CD4-positive, alpha-beta memory T cell (primary cell): ENCODE results near the gene PIGS. TPM values are rescaled to one million over a fixed set of nuclear protein-coding genes. Genes with fewer than 3 reads are reported as not detected.
A peak's percentile ranks its signal among the peaks of the same experiment; 100 is the strongest.

ENCODE experiments used
- CTCF ChIA-PET: fragments of 350-600 bp; sonication (Branson Sonifier 250); formaldehyde crosslinking; loops from one replicate; lab custom pipeline; 2021; ENCODE audit warnings: inconsistent platforms; ENCODE audit not compliant: partially characterized antibody; lab: Charles Lee
- POLR2A ChIA-PET: fragments of 350-600 bp; sonication (Branson Sonifier 250); formaldehyde crosslinking; loops from one replicate; lab custom pipeline; 2021; ENCODE audit not compliant: partially characterized antibody; lab: Charles Lee
- DNase-seq, 5 donors: peaks; one replicate each; pipeline versions ENCODE4 v3.0.0 to v3.0.0-alpha.2; 2020 to 2022; ENCODE audit warnings: mixed read lengths in 1 of 5
- H3K27ac ChIP-seq: one replicate; pipeline ENCODE4 v1.7.0; 2013; ENCODE audit warnings: low read depth, low read length
- H3K27me3 ChIP-seq: 2 replicates; pipeline ENCODE4 v1.7.0; 2013; ENCODE audit warnings: mild to moderate bottlenecking, low read length, moderate library complexity; ENCODE audit not compliant: insufficient read depth
- H3K36me3 ChIP-seq: 2 replicates; pipeline ENCODE4 v1.7.0; 2013; ENCODE audit warnings: mild to moderate bottlenecking, low read length, moderate library complexity; ENCODE audit not compliant: insufficient read depth
- H3K4me1 ChIP-seq: 2 replicates; pipeline ENCODE4 v1.7.0; 2013; ENCODE audit warnings: mild to moderate bottlenecking, low read length, moderate library complexity; ENCODE audit not compliant: insufficient read depth
- H3K4me3 ChIP-seq, 2 donors: one replicate each; pipeline ENCODE4 v1.7.0; 2013; ENCODE audit warnings: low read length in 2 of 2, mild to moderate bottlenecking in 1 of 2
- H3K9me3 ChIP-seq, 2 donors: one replicate each; pipeline ENCODE4 v1.7.0; 2013; ENCODE audit warnings: low read length in 2 of 2, control low read depth in 1 of 2; ENCODE audit not compliant: control insufficient read depth in 1 of 2
- H3K27ac Mint-ChIP-seq, 7 donors: one replicate each; pipeline ENCODE4 v1.8.0; 2020 to 2021; ENCODE audit warnings: mixed read lengths in 7 of 7, mild to moderate bottlenecking in 6 of 7, inconsistent platforms in 3 of 7, moderate library complexity in 3 of 7
- H3K27me3 Mint-ChIP-seq, 2 donors: one replicate each; pipeline ENCODE4 v1.8.0; 2020 to 2021; ENCODE audit warnings: mixed read lengths in 2 of 2
- H3K36me3 Mint-ChIP-seq, 2 donors: one replicate each; pipeline ENCODE4 v1.8.0; 2020 to 2021; ENCODE audit warnings: mixed read lengths in 2 of 2, inconsistent platforms in 1 of 2, mild to moderate bottlenecking in 1 of 2
- H3K4me1 Mint-ChIP-seq, 4 donors: one replicate each; pipeline ENCODE4 v1.8.0; 2020 to 2021; ENCODE audit warnings: mixed read lengths in 4 of 4, mild to moderate bottlenecking in 1 of 4
- H3K4me3 Mint-ChIP-seq, 8 donors: one replicate each; pipeline ENCODE4 v1.8.0; 2020 to 2021; ENCODE audit warnings: mixed read lengths in 8 of 8, mild to moderate bottlenecking in 7 of 8, moderate library complexity in 6 of 8, inconsistent platforms in 3 of 8
- H3K9me3 Mint-ChIP-seq, 8 donors: one replicate each; pipeline ENCODE4 v1.8.0; 2020 to 2021; ENCODE audit warnings: mixed read lengths in 8 of 8, mild to moderate bottlenecking in 5 of 8, inconsistent platforms in 3 of 8, moderate library complexity in 1 of 8
- intact Hi-C: fragments of 100-400 bp; cut with micrococcal nuclease; formaldehyde crosslinking; loops from one replicate; pipeline ENCODE4 v1.15.1; 2023
- polyA plus RNA-seq, 2 donors: library from polyadenylated mRNA; unstranded; fragments of 300-500 nt; fragmentation: Illumina TruSeq; gene quantifications; one replicate each; pipeline ENCODE4 v1.2.3, GENCODE V29; 2021
- total RNA-seq, 2 experiments: library from RNA; stranded (reverse); gene quantifications; one replicate each; pipeline ENCODE4 v1.2.3, GENCODE V29; 2021

The PIGS gene
- total and polyA plus RNA-seq, 4 experiments from 2014 or later, result 57.3 to 69.8 (median 58.1) TPM

DNA sequence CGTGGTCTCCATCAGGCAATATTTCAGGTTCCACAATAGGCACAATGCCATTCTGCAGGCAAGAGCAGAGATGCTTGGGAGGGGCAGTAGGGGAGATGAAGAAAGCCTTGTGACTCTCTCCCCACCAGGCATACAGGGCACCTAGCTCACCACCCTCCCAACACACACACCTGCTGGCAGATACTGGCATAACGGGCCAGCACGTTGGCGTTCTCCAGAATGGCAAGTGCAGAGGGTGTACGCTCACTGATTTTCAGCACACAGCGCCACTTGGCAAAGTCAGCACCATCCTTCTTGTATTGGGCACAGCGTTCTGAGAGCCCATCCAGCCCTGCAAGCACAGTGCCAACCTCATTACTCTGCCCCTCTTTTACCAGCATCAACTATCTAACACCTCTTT, 3.2 kb upstream of the PIGS start:
- Histone ChIP-seq H3K4me1 (peaks cover 50% of the 10 kb centered on the region), H3K36me3 (no peaks in the 10 kb centered on the region), H3K27ac (no peak overlapping the region), H3K4me3 (no peak overlapping the region), H3K27me3 (no peaks in the 10 kb centered on the region), H3K9me3 (no peaks in the 10 kb centered on the region)
- Mint-ChIP-seq H3K4me1 (peaks cover 30 to 67% (median 44%) of the 10 kb centered on the region in 4 donors), H3K9me3 (no peaks in the 10 kb centered on the region), H3K36me3 (peaks cover 0 to 22% of the 10 kb centered on the region in 2 donors), H3K4me3 (peak overlapping the region in 3 of 8 donors; percentile 13 to 54 (median 32)), H3K27me3 (no peaks in the 10 kb centered on the region), H3K27ac (peak overlapping the region in 3 of 7 donors; percentile 30 to 81 (median 62))
- no peak for DNase-seq
- ChIA-PET POLR2A (interaction anchor here (1.4 to 13.1 kb wide), 2 partner anchors 23 to 26 kb away, joined by 4 to 169 read pairs; partner anchors contain the start of gene SPAG5), CTCF (interaction anchor here (4.6 kb wide), 1 partner anchor 26 kb away, joined by 26 read pairs; no protein-coding TSS in a partner anchor)
- intact Hi-C loops, result no loop called here

DNA sequence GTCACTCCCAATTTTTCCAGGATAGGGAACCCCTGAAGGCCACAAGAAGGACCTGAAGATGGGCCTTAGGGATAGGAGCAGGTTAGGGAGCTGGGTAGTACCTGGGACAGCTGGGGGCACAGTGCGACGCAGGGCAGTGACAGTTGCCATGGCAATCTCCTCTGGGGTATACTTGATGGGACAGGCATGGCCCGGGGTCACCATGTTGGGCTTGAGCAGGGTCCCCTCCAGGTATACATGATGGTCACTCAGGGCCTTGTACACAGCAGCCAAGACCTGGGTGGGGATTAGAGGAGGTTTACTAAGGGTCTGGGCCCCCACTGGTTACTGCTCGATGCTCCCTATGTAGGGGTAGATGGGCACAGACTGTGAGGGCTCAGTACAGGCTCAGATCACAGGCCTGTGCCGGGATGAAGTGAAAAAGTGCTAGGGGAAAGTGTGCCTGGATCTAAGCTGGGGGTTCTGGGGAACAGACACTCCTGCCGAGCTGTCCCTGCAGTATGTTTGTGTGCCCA, 2.7 kb upstream of the PIGS start:
- H3K4me1 ChIP-seq, result peaks cover 55% of the 10 kb centered on the region
- H3K27ac ChIP-seq, result no peak overlapping the region
- H3K27ac Mint-ChIP-seq, result peak overlapping the region in 4 of 7 donors; percentile 18 to 81 (median 46)
- no peaks in the 10 kb centered on the region for H3K36me3 ChIP-seq
- no peaks in the 10 kb centered on the region for H3K27me3 ChIP-seq
- H3K36me3 Mint-ChIP-seq, result peaks cover 0 to 23% of the 10 kb centered on the region in 2 donors
- peaks cover 31 to 71% (median 47%) of the 10 kb centered on the region in 4 donors for H3K4me1 Mint-ChIP-seq
- H3K4me3 ChIP-seq, result no peak overlapping the region
- CTCF ChIA-PET, result interaction anchor here (4.6 kb wide), 1 partner anchor 26 kb away, joined by 26 read pairs; no protein-coding TSS in a partner anchor
- H3K9me3 ChIP-seq, result no peaks in the 10 kb centered on the region
- no peak for DNase-seq
- H3K9me3 Mint-ChIP-seq, result no peaks in the 10 kb centered on the region
- POLR2A ChIA-PET, result interaction anchor here (1.4 to 13.1 kb wide), 2 partner anchors 23 to 26 kb away, joined by 4 to 169 read pairs; partner anchors contain the start of gene SPAG5
- peak overlapping the region in 1 of 8 donors; percentile 54 for H3K4me3 Mint-ChIP-seq
- H3K27me3 Mint-ChIP-seq, result no peaks in the 10 kb centered on the region
- intact Hi-C loops, result no loop called here

DNA sequence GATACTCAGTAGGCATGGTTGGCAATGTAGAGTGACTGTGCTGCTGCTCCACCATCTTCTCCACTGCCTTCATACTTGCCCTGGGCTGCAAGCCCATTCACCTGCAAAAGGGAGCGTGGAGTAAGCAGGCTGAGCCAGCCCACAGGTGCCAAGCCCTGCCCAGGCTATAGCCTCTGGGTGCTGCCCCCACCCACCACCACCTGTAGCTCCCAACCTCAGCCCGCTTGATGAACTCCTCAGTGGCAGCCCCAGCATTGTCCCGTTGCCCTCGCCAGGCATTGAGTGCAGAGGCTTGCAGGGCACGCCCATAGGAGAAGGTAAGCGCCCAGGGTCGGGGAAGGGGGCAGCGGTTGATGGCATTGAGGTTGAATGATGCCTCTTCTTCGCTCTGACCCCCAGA, 2.2 kb upstream of the PIGS start:
- Mint-ChIP-seq H3K27ac (peak overlapping the region in 3 of 7 donors; percentile 18 to 80 (median 37)), H3K4me1 (peaks cover 33 to 74% (median 49%) of the 10 kb centered on the region in 4 donors), H3K36me3 (peaks cover 0 to 23% of the 10 kb centered on the region in 2 donors), H3K4me3 (peak overlapping the region in 1 of 8 donors; percentile 98), H3K9me3 (no peaks in the 10 kb centered on the region), H3K27me3 (no peaks in the 10 kb centered on the region)
- POLR2A ChIA-PET, result interaction anchor here (1.4 to 13.1 kb wide), 2 partner anchors 22 to 27 kb away, joined by 4 to 169 read pairs; partner anchors contain the start of gene SPAG5
- DNase-seq, result no peak
- no peaks in the 10 kb centered on the region for H3K27me3 ChIP-seq
- H3K27ac ChIP-seq, result no peak overlapping the region
- H3K4me1 ChIP-seq, result peaks cover 59% of the 10 kb centered on the region
- no peaks in the 10 kb centered on the region for H3K36me3 ChIP-seq
- no peak overlapping the region for H3K4me3 ChIP-seq
- H3K9me3 ChIP-seq, result no peaks in the 10 kb centered on the region
- intact Hi-C loops, result no loop called here
- CTCF ChIA-PET, result interaction anchor here (4.6 kb wide), 1 partner anchor 25 kb away, joined by 26 read pairs; no protein-coding TSS in a partner anchor

DNA sequence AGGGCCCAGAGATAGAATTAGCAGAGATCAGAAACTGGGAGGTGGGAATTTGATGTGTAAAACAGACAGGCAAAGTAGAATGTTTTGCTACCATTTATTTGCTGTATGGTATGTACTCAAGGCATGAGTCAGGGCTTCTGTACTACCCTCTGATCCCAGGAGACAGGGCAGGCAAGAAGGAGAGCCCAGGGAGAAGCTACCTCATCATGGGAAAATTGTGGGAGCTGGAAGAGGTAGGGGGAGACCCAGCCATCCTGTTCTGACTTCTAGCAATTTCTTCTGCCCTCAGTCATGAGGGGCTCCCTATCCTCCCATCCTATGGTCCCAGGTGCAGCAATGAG, 1.7 kb upstream of the PIGS start:
- H3K4me1 Mint-ChIP-seq, result peaks cover 36 to 77% (median 54%) of the 10 kb centered on the region in 4 donors
- intact Hi-C loops, result no loop called here
- POLR2A ChIA-PET, result interaction anchor here (1.4 to 13.1 kb wide), 6 partner anchors 10 to 72 kb away, joined by 4 to 169 read pairs (median 14); partner anchors contain the start of genes BLTP2, SPAG5 and UNC119

DNA sequence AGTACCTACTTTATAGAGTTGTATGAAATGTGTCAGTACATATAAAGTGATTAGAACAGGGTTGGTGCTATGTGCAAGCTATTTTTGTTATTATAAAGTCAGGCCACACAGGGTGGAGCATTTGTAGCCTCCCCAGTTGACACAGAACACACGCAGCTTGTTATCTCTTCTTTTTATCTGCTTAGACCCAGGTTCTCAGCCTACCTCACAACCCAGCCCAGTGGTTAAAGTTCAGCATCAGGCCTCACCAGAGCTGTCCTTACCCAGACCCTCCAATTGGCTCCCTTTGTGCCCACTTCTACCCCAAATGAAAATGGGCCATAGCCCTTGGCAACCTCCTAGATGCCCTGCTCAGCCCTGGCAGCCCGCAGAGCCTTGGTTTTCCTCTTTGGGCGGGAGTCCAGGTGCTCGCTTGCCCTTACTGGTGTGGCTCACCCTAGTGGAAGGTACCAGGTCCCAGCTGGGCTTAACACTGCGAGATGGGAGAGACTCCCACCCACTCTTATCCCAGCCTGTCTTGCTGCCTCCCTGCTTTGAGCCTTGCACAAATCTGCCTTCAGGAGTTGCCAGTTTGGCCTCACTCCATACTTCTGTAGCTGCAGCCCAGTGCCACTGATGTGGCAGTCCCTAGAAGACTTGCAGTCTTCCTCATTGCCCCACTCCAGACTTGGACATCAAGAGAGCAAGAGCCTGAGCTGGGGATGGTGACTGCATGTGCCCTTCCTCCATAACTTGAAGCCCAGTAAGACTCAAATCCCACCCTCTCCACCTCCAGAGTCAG, 1.1 kb upstream of the PIGS start:
- H3K9me3 ChIP-seq, result no peaks in the 10 kb centered on the region
- intact Hi-C loops, result no loop called here
- Mint-ChIP-seq H3K9me3 (no peaks in the 10 kb centered on the region), H3K4me3 (peak overlapping the region; percentile 96 to 99 (median 97)), H3K27me3 (no peaks in the 10 kb centered on the region), H3K4me1 (peaks cover 41 to 82% (median 59%) of the 10 kb centered on the region in 4 donors), H3K27ac (peak overlapping the region; percentile 80 to 98 (median 97)), H3K36me3 (peaks cover 5 to 27% of the 10 kb centered on the region in 2 donors)
- H3K27me3 ChIP-seq, result no peaks in the 10 kb centered on the region
- ChIA-PET CTCF (interaction anchor here (0.9 to 4.6 kb wide), 7 partner anchors 16 to 42 kb away, joined by 3 to 26 read pairs (median 7); partner anchors contain the start of genes RSKR and UNC119), POLR2A (interaction anchor here (1.1 to 13.1 kb wide), 15 partner anchors 8 to 379 kb away, joined by 3 to 169 read pairs (median 9); partner anchors contain the start of genes BLTP2, PHF12, PROCA1 and RPL23A)
- DNase-seq, result peak in 2 of 5 donors; percentile 16 to 27
- H3K36me3 ChIP-seq, result no peaks in the 10 kb centered on the region
- peaks cover 69% of the 10 kb centered on the region for H3K4me1 ChIP-seq
- peak overlapping the region in 1 of 2 donors; percentile 59 for H3K4me3 ChIP-seq
- peak overlapping the region; percentile 79 for H3K27ac ChIP-seq

More for the DNA sequence above, 1.7 kb upstream of the PIGS start:
- peak overlapping the region in 6 of 7 donors; percentile 22 to 98 (median 87) for H3K27ac Mint-ChIP-seq
- H3K9me3 Mint-ChIP-seq, result no peaks in the 10 kb centered on the region
- H3K27me3 Mint-ChIP-seq, result no peaks in the 10 kb centered on the region
- peaks cover under 1 to 23% of the 10 kb centered on the region in 2 donors for H3K36me3 Mint-ChIP-seq
- Histone ChIP-seq H3K27me3 (no peaks in the 10 kb centered on the region), H3K4me1 (peaks cover 64% of the 10 kb centered on the region), H3K36me3 (no peaks in the 10 kb centered on the region), H3K4me3 (no peak overlapping the region), H3K9me3 (no peaks in the 10 kb centered on the region), H3K27ac (no peak overlapping the region)
- DNase-seq, result no peak
- CTCF ChIA-PET, result interaction anchor here (4.6 kb wide), 1 partner anchor 25 kb away, joined by 26 read pairs; no protein-coding TSS in a partner anchor
- peak overlapping the region in 4 of 8 donors; percentile 20 to 98 (median 78) for H3K4me3 Mint-ChIP-seq

DNA sequence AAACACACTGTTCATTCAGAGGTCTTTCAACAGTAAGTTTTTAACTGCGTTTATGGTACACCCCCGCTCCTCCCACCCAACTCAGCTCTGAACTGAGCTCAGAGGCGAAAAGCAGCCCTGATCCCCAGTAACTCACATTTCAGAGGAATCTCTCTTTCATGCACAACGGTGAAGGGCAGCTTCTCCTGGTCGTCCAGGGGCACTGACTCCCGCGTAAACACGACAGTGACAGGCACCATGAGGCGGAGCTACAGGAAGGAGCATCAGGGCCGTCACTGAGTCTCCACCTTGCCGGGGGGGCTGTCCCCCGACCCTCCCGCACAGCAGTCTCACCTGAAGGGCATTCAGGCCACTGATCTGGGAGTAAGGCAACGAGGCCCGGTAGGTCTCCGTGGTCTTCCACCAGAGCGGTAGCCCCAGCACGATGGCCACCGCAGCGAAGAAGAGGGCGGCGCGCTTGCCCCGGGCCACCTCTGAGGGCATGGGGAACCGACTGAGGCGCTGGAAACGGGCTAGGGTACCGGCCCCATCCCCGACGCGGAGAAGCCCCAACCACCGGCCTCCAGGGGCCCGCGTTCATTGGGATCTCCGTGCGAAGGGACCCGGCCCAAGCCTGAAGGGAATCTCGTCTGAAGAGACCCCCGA, 486 bp downstream of the PIGS start:
- no peaks in the 10 kb centered on the region for H3K27me3 Mint-ChIP-seq
- Histone ChIP-seq H3K9me3 (no peaks in the 10 kb centered on the region), H3K4me3 (peak overlapping the region; percentile 59 to 93), H3K36me3 (no peaks in the 10 kb centered on the region), H3K27me3 (no peaks in the 10 kb centered on the region), H3K4me1 (peaks cover 64% of the 10 kb centered on the region), H3K27ac (peak overlapping the region; percentile 79)
- no peaks in the 10 kb centered on the region for H3K9me3 Mint-ChIP-seq
- peaks cover 5 to 25% of the 10 kb centered on the region in 2 donors for H3K36me3 Mint-ChIP-seq
- ChIA-PET POLR2A (interaction anchor here (0.6 to 13.1 kb wide), 25 partner anchors 8 to 381 kb away, joined by 3 to 169 read pairs (median 5); partner anchors contain the start of genes BLTP2, PHF12, POLDIP2 and PROCA1), CTCF (interaction anchor here (0.6 to 4.6 kb wide), 11 partner anchors 9 to 96 kb away, joined by 3 to 26 read pairs (median 3); partner anchors contain the start of gene UNC119)
- intact Hi-C loops, result loop anchor here (1.0 kb wide), 2 partner anchors 19 to 28 kb away; partner anchors contain the start of genes SPAG5 and UNC119
- peaks cover 37 to 75% (median 52%) of the 10 kb centered on the region in 4 donors for H3K4me1 Mint-ChIP-seq
- peak overlapping the region; percentile 96 to 99 (median 97) for H3K4me3 Mint-ChIP-seq
- peak overlapping the region; percentile 80 to 98 (median 97) for H3K27ac Mint-ChIP-seq
- DNase-seq, result peak; percentile 34 to 74 (median 49)
